ENCODE results near the gene AGPAT2. TPM values are rescaled to one million over a fixed set of nuclear protein-coding genes. Genes with fewer than 3 reads are reported as not detected.

AGPAT2 gene
- total RNA-seq, 1 donor from 2014 or later, result 30.8 TPM

GRCh38 chr9:136659861-136660784 lies 27.1 kb downstream of the AGPAT2 start:
- no peak overlapping the region for H3K4me3 ChIP-seq (ENCODE audit: insufficient read depth, low read depth, low read length)
- H3K4me1 ChIP-seq (ENCODE audit: insufficient read depth, low read length), result peaks cover 8% of the 10 kb centered on the region
- H3K27ac ChIP-seq (ENCODE audit: low read depth, low read length), result no peak overlapping the region
- no peak overlapping the region for H2AFZ ChIP-seq (ENCODE audit: low read depth, low read length)
- H3K79me2 ChIP-seq (ENCODE audit: insufficient read depth, low read length), result no peaks in the 10 kb centered on the region
- H3K4me3 Mint-ChIP-seq (ENCODE audit: unreplicated experiment), result no peak overlapping the region
- H3K9me3 ChIP-seq (ENCODE audit: insufficient read depth, low read depth, low read length), result no peaks in the 10 kb centered on the region
- peaks cover 11% of the 10 kb centered on the region for H3K27me3 Mint-ChIP-seq (ENCODE audit: low read depth, unreplicated experiment)
- no peak overlapping the region for H3K27ac Mint-ChIP-seq (ENCODE audit: unreplicated experiment)
- H3K9me3 Mint-ChIP-seq (ENCODE audit: unreplicated experiment), result no peaks in the 10 kb centered on the region
- DNase-seq (ENCODE audit: low read depth), result no peak
- no peak overlapping the region for H3K4me2 ChIP-seq (ENCODE audit: low read length)
- H3K36me3 Mint-ChIP-seq (ENCODE audit: low read depth, unreplicated experiment), result no peaks in the 10 kb centered on the region
- no peak overlapping the region for H3K9ac ChIP-seq (ENCODE audit: low read length)
- no peaks in the 10 kb centered on the region for H3K27me3 ChIP-seq (ENCODE audit: insufficient read depth, low read length)
- no peak for TF ChIP-seq EZH2 (IDR thresholded peaks at IDR 0.05; ENCODE audit: insufficient read depth, low read length)
- no peak for TF ChIP-seq CTCF (IDR thresholded peaks at IDR 0.05; ENCODE audit: insufficient read depth, low read depth, low read length)
- no peak for FAIRE-seq
- no peaks in the 10 kb centered on the region for H4K20me1 ChIP-seq (ENCODE audit: insufficient read depth, low read length)
- H3K4me1 Mint-ChIP-seq (ENCODE audit: low read depth, unreplicated experiment), result peaks cover 1% of the 10 kb centered on the region
- H3K36me3 ChIP-seq (ENCODE audit: insufficient read depth, low read length), result no peaks in the 10 kb centered on the region

GRCh38 chr9:136658849-136659535 lies 28.3 kb downstream of the AGPAT2 start:
- no peak for FAIRE-seq
- no peak overlapping the region for H2AFZ ChIP-seq (ENCODE audit: low read depth, low read length)
- no peaks in the 10 kb centered on the region for H3K79me2 ChIP-seq (ENCODE audit: insufficient read depth, low read length)
- H3K36me3 Mint-ChIP-seq (ENCODE audit: low read depth, unreplicated experiment), result no peaks in the 10 kb centered on the region
- H3K27ac ChIP-seq (ENCODE audit: low read depth, low read length), result no peak overlapping the region
- no peaks in the 10 kb centered on the region for H3K36me3 ChIP-seq (ENCODE audit: insufficient read depth, low read length)
- no peak overlapping the region for H3K4me3 ChIP-seq (ENCODE audit: insufficient read depth, low read depth, low read length)
- TF ChIP-seq CTCF (IDR thresholded peaks at IDR 0.05; ENCODE audit: insufficient read depth, low read depth, low read length) (no peak), EZH2 (IDR thresholded peaks at IDR 0.05; ENCODE audit: insufficient read depth, low read length) (no peak)
- DNase-seq (ENCODE audit: low read depth), result no peak
- no peak overlapping the region for H3K27ac Mint-ChIP-seq (ENCODE audit: unreplicated experiment)
- no peaks in the 10 kb centered on the region for H3K27me3 ChIP-seq (ENCODE audit: insufficient read depth, low read length)
- H3K9me3 ChIP-seq (ENCODE audit: insufficient read depth, low read depth, low read length), result no peaks in the 10 kb centered on the region
- H3K4me1 Mint-ChIP-seq (ENCODE audit: low read depth, unreplicated experiment), result peaks cover 1% of the 10 kb centered on the region
- no peak overlapping the region for H3K4me3 Mint-ChIP-seq (ENCODE audit: unreplicated experiment)
- no peak overlapping the region for H3K4me2 ChIP-seq (ENCODE audit: low read length)
- H3K9me3 Mint-ChIP-seq (ENCODE audit: unreplicated experiment), result no peaks in the 10 kb centered on the region
- no peak overlapping the region for H3K9ac ChIP-seq (ENCODE audit: low read length)
- H3K27me3 Mint-ChIP-seq (ENCODE audit: low read depth, unreplicated experiment), result peaks cover 7% of the 10 kb centered on the region
- H4K20me1 ChIP-seq (ENCODE audit: insufficient read depth, low read length), result no peaks in the 10 kb centered on the region
- peaks cover 6% of the 10 kb centered on the region for H3K4me1 ChIP-seq (ENCODE audit: insufficient read depth, low read length)
